AG09319 (cell line): ENCODE data around the gene FHIT.

ENCODE experiments used
- DNase-seq: peaks from one replicate; pipeline ENCODE4 v3.0.0-alpha.2; 2010; ENCODE audit warnings: low read depth; ENCODE audit errors: extremely low read depth
- TF ChIP-seq, protein P1 (sequence below): IDR thresholded peaks from 2 replicates; pipeline ENCODE4 v1.5.1; 2011; ENCODE audit warnings: low read depth, mild to moderate bottlenecking, inconsistent platforms, low read length, moderate library complexity

Gene FHIT

DNA sequence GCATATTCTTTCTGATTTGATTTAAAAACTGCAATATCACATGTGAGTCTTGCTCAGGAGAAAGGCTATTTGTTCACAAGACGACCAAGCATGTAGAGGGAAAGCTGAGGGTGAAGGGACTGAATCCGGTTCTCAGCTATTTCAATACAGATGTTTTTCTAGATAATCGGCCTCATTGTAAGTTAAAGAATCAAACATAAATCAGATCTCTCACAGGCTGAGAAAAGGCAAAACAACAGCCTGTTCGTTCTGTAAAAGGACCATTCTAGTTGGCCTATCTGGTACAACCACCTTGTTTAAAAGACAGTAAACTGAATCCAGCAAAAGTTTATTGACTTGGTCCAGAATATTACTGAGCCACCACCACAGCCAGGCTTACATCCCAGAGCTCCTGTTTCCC, 1155.7 kb downstream of the FHIT start:
- TF ChIP-seq, protein P1, sequence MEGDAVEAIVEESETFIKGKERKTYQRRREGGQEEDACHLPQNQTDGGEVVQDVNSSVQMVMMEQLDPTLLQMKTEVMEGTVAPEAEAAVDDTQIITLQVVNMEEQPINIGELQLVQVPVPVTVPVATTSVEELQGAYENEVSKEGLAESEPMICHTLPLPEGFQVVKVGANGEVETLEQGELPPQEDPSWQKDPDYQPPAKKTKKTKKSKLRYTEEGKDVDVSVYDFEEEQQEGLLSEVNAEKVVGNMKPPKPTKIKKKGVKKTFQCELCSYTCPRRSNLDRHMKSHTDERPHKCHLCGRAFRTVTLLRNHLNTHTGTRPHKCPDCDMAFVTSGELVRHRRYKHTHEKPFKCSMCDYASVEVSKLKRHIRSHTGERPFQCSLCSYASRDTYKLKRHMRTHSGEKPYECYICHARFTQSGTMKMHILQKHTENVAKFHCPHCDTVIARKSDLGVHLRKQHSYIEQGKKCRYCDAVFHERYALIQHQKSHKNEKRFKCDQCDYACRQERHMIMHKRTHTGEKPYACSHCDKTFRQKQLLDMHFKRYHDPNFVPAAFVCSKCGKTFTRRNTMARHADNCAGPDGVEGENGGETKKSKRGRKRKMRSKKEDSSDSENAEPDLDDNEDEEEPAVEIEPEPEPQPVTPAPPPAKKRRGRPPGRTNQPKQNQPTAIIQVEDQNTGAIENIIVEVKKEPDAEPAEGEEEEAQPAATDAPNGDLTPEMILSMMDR, result no peak
- DNase-seq, result no peak

DNA sequence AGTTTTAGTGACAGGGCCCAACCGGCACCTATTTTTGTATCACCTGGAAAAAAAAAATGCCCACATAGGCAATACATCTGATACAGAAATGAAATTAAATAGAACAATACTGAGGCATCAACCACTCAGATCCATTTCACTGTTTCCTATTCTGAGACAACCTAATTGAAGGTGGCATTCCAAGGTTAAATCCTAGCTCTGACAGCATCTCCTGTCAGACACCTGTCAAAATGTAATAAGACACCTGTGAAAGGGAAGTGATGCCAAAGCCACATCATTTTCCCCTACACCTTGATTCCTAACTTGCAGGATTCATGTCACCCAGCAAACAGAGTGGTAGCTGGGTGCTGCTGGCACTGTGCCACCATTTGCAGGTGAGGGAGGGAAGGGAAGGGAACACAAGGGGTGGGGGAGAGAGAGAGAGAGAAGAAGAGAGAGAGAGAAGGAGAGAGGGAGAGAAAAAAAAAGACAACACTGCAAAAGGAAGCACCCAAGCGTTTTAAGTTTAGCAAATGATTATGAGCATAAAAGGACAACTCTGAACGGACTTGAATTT, 1156.8 kb downstream of the FHIT start:
- TF ChIP-seq, protein P1, result no peak
- DNase-seq, result no peak

DNA sequence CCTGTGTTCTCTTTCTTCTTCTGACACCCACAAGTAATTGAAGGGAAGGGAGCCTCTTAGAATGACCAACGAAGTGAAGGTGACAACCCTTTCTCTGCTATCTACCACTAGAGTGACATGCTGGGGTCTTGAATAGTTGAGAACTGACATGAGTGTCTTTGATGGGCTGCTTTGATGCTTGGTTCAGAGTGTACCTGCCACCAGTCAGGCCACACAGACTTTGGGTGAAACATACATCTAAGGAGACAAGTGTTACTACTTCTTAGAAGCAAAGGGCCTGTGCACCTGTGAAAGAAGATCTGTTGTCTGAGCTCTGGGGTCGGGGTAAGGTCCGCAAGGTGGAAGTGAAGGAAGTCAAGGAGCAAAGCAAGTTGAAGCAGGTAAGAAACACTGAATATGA, 1160.7 kb downstream of the FHIT start:
- no peak for DNase-seq
- TF ChIP-seq, protein P1, result no peak

DNA sequence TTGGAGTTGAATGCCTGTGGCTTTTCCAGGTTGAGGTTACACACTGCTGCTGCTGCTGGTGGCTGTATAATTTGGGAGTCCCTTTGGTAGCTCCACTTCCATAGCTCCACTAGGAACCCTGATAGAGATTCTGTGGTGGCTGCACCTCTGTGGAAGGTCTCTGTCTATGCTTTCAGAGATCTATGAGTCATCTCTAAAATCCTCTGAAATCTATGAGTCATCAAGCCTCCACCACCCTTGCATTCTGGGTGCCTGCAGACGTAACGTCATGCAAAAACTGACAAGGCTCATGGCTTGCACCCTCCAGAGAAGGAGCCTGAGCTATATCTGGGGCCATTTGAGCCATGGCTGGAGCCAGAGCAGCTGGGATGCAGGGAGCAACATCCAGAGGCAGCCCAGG, 1164.4 kb downstream of the FHIT start:
- no peak for DNase-seq
- TF ChIP-seq, protein P1, result no peak

DNA sequence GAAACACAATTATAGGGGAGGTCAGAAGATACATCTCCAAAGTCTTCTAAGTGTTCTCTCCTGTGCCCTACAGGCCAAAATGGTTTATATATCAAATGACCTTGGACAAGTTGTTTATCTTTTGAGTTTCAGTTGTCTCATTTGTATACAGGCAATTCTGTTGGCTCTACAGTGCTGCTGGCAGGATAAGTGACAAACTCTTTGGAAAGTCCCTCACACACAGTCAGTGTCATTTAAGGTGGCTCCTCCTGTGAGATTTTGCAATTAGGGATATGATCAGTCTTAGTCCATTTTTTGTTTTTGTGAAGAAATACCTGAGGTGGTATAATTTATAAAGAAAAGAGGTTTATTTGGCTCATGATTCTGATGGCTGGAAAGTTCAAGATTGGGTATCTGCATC, 1165.6 kb downstream of the FHIT start:
- TF ChIP-seq, protein P1, result no peak
- DNase-seq, result no peak

DNA sequence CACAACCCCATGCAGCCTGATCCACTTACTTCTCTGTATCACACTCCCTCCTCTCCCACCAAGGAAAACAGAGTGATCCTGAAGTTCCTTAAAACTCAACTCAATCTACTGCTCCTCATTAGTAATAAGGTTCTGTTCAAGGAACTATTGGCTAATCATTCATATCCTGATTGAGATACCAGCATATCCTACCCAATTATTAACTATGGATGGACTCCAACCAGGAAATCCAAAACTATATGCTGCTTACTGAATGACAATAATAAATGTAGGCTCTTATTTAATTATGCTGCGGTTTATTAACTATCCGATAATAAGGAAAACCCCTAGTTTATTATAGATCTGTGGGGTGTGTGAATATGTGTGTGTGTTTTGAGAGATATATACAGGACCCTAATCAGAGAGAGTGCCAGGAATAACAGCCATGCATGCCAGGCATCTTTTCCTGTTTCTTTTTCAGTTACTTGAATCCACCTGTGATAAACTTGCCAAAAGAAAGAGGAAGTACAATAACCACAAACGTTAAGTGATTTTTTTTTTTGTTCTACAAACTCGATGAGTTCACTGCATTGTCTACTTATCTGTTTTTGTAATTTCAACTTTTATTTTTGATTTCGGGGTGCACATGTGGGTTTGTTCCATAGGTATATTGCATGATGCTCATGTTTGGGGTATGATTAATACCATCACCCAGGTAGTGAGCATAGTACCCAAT, 1169.7 kb downstream of the FHIT start:
- TF ChIP-seq, protein P1, result no peak

DNA sequence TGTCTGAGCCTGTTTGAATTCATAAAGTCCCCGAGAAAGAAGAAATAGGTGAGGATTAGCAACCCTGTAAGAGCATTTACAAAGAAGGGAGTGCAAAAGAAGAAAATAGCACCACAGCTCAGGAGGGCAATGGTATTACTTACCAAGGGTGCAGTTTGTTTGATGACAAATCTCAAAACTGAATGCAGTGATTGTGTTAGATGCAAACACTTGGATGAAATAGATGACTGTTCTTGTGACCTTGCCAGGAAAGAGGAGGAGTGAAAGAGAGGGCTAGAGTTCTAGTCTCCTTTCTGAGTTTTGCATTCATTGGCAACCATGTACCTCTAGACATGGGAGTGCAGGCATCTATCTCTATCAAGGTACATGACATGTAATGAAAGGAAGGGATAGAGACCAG, 1170.6 kb downstream of the FHIT start:
- no peak for DNase-seq
- TF ChIP-seq, protein P1, result no peak

More for the DNA sequence above, 1169.7 kb downstream of the FHIT start:
- DNase-seq, result no peak
